Spinal cord (tissue), 10 donors: ENCODE data around the gene POLR2H. TPM values are rescaled to one million over a fixed set of nuclear protein-coding genes. Genes with fewer than 3 reads are reported as not detected.

Source experiments
- DNase-seq, 6 donors: peaks; one replicate each; pipeline versions ENCODE4 v3.0.0 to v3.0.0-alpha.2; 2013 to 2015; ENCODE audit warnings: low spot score in 6 of 6, low read depth in 4 of 6
- H3K27ac ChIP-seq: one replicate; pipeline ENCODE4 v1.5.1; 2013; ENCODE audit warnings: low read depth, low read length, control low read depth
- H3K27me3 ChIP-seq: one replicate; pipeline ENCODE4 v1.6.1; 2013; ENCODE audit warnings: low read length; ENCODE audit not compliant: control insufficient read depth, insufficient read depth
- H3K36me3 ChIP-seq: one replicate; pipeline ENCODE4 v1.6.1; 2013; ENCODE audit warnings: low read length; ENCODE audit not compliant: control insufficient read depth, insufficient read depth
- H3K4me1 ChIP-seq: one replicate; pipeline ENCODE4 v1.6.1; 2013; ENCODE audit warnings: low read length; ENCODE audit not compliant: control insufficient read depth, insufficient read depth
- H3K4me3 ChIP-seq: one replicate; pipeline ENCODE4 v1.5.1; 2013; ENCODE audit warnings: low read depth, low read length, control low read depth
- H3K9me3 ChIP-seq: one replicate; pipeline ENCODE4 v1.6.1; 2013; ENCODE audit warnings: low read length; ENCODE audit not compliant: control insufficient read depth, insufficient read depth
- WGBS: methylation state at CpG from one replicate; pipeline ENCODE4 v1.1.5; 2013; ENCODE audit warnings: missing lambda C conversion rate; ENCODE audit not compliant: insufficient coverage; 5-methylcytosine and 5-hydroxymethylcytosine counted together
- polyA plus RNA-seq, 2 donors: library from polyadenylated mRNA; unstranded; fragments of 120-200 nt; gene quantifications; one replicate each; pipeline ENCODE4 v1.2.1, GENCODE V29; 2013; ENCODE audit not compliant: insufficient read length in 2 of 2
- total RNA-seq, 2 donors: library from RNA; depleted of rRNA in 1 of 2; stranded (reverse); fragments of 120-200 nt in 1 of 2; fragments of >200 nt in 1 of 2; gene quantifications; one replicate each; pipeline versions ENCODE4 v1.2.3 to v1.2.4, GENCODE V29; 2013 to 2014
- donor health status: healthy.

POLR2H gene
- total and polyA plus RNA-seq, 4 donors, result 45.4 to 81.2 (median 65.5) TPM

DNA sequence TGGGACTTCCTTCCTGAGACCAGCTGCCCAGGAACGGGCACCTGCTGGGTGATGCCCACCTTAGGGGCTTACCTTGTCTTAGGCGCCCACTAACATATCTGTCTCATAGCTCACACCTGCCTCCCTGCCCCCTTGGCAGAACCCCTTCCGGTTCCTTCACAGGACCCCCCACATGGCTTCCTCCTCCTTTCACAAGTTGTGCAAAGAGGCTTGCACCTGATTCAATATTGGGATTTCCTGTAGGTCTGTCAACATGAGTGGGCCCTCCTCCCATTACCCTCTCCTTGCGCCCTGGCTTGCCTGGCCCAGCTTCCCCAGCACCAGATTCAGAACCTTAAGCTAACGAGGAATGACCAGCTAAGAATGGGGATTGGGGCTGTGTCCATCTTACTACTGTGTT, 15.9 kb downstream of the POLR2H start:
- H3K9me3 ChIP-seq, result no peaks in the 10 kb centered on the region
- H3K36me3 ChIP-seq, result peaks cover 12% of the 10 kb centered on the region
- no peak for DNase-seq
- H3K4me1 ChIP-seq, result peaks cover 33% of the 10 kb centered on the region
- H3K4me3 ChIP-seq, result no peak overlapping the region
- peaks cover 14% of the 10 kb centered on the region for H3K27me3 ChIP-seq
- 82% methylated on average over 4 of the region's 5 CpGs for WGBS
- no peak overlapping the region for H3K27ac ChIP-seq

DNA sequence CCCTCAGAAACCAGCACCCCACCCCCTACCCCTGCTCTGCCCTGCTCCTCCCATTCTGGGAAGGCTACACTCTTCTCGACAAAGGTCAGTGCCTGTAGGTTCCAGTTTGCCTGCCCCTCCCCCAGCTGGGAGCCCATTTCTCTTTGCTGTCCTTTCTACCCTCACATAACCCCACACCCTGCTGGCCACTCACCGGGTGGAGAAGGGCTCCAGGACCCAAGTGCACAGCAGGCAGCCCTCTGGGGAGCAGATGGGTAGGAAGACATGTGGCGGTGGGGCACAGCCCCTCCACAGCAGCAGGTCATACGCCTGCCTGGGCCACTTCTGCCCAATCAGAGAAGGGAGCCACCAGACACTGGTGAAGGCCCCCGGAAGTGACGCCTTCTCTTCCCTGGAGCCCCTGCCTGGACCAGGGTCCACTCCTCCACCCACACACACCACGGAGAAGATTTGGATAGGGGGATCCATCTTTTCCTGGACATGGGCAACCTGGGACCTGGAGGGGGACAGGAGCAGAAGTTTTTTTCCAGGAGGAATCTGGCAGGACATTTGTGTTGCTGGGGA, 16.5 kb downstream of the POLR2H start, which contains the start of gene THPO:
Gene THPO (minus strand): TSS at position 326 of the 564 bp plus-strand sequence. CDS start 1,948 bp downstream, outside the sequence.
- 50% methylated on average over 5 of the region's 7 CpGs for WGBS
- peaks cover 15% of the 10 kb centered on the region for H3K36me3 ChIP-seq
- peaks cover 30% of the 10 kb centered on the region for H3K4me1 ChIP-seq
- DNase-seq, result no peak
- no peak within 1 kb of the TSS for H3K4me3 ChIP-seq
- peak within 1 kb of the TSS; percentile 25 for H3K27ac ChIP-seq
- H3K9me3 ChIP-seq, result no peaks in the 10 kb centered on the region
- H3K27me3 ChIP-seq, result peaks cover 14% of the 10 kb centered on the region

DNA sequence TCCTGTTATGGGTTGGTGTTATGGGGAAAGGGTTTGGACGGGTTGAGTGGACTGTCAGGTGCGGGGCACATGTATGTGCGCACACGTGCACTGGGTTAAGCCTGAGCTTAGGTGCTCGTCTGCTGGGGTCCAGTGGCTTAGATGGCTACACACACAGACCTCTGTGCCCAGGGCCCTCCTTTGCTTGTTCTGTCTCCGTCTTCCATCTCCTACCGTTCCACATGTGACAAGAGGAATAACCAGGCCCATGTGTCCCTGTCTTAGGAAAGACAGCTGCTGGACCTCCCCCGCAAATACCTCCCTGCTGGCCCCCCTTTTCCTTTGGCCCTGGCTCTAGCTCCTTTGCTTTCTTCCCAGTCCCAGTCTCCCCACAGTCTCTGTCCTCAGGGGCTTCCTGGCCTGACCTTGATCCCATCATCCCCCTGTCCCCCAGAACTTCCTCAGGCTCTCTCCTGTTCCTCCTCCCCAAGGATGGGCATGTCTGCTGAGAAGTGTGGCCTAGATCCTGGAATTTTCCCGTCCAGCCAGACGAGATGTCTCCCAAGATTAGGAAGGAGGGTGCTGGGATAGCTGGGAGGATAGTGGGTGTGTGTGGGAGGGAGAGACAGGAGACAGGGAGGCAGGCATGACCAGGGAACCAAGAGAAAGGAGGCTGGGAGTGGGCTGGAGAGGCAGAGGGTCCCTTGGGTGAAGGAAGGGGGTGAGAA, 17.3 kb downstream of the POLR2H start:
- 82% methylated on average over 10 of the region's 10 CpGs for WGBS
- peak overlapping the region; percentile 25 for H3K27ac ChIP-seq
- peaks cover 14% of the 10 kb centered on the region for H3K27me3 ChIP-seq
- H3K9me3 ChIP-seq, result no peaks in the 10 kb centered on the region
- H3K36me3 ChIP-seq, result peaks cover 22% of the 10 kb centered on the region
- no peak for DNase-seq
- H3K4me1 ChIP-seq, result peaks cover 30% of the 10 kb centered on the region
- no peak overlapping the region for H3K4me3 ChIP-seq

DNA sequence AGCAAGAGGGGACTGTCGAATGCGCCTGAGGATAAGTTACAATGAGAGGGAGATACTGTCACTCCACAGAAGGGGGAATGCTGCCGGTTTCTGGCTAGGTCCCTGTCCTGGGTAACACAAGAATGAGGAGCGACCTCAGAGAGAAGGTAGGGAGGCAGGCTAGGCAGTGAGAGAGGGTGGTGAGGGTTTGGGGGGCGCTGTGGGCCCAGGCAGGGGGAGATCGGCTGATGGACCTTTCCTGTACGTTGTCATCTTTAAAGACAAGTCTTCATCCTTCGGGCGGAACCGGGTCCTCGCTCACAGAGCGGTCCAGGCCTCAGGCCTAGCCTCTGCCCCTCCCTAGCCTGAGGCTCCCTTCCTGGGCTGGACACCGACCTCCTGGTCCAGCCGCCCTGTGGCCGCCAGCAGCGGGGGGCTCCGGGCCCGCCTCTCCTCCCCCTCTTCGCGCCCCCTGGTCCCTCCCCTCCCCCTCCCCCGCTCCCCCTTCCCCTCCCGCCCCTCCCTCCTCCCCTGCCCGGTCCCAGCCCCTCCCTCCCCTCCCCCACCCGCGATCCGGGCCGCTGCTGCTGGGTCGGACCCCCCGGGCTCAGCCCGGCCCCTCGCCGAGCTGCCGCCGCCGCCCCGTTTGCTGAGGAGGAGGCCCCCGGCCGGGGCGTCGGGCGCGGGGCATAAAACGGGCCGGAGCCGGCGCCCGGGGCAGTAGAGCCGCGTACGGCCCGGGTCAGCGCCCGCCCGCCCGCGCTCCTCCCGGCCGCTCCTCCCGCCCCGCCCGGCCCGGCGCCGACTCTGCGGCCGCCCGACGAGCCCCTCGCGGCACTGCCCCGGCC, 18.1 kb downstream of the POLR2H start, which contains the start of gene CHRD:
Gene CHRD (plus strand): TSS at position 697 of the 827 bp plus-strand sequence. CDS start 265 bp downstream, outside the sequence.
- Histone ChIP-seq H3K27me3 (peaks cover 14% of the 10 kb centered on the region), H3K9me3 (no peaks in the 10 kb centered on the region), H3K36me3 (peaks cover 25% of the 10 kb centered on the region), H3K4me3 (peak within 1 kb of the TSS; percentile 19), H3K27ac (peak within 1 kb of the TSS; percentile 25), H3K4me1 (peaks cover 30% of the 10 kb centered on the region)
- peak in 2 of 6 donors; percentile 38 to 52 for DNase-seq
- WGBS, result 8% methylated on average over 47 of the region's 71 CpGs

DNA sequence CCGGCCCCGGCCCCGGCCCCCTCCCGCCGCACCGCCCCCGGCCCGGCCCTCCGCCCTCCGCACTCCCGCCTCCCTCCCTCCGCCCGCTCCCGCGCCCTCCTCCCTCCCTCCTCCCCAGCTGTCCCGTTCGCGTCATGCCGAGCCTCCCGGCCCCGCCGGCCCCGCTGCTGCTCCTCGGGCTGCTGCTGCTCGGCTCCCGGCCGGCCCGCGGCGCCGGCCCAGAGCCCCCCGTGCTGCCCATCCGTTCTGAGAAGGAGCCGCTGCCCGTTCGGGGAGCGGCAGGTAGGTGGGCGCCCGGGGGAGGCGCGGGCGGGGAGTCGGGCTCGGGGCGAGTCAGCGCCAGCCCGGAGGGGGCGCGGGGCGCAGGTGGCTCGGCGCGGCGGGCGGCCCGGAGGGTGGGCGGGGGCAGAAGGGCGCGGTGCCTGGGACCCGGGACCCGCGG, 18.7 kb downstream of the POLR2H start:
- peaks cover 14% of the 10 kb centered on the region for H3K27me3 ChIP-seq
- H3K36me3 ChIP-seq, result peaks cover 31% of the 10 kb centered on the region
- WGBS, result 0% methylated on average over 47 of the region's 62 CpGs
- H3K4me1 ChIP-seq, result peaks cover 30% of the 10 kb centered on the region
- no peak overlapping the region for H3K27ac ChIP-seq
- no peak overlapping the region for H3K4me3 ChIP-seq
- no peaks in the 10 kb centered on the region for H3K9me3 ChIP-seq
- peak in 2 of 6 donors; percentile 74 to 82 for DNase-seq

DNA sequence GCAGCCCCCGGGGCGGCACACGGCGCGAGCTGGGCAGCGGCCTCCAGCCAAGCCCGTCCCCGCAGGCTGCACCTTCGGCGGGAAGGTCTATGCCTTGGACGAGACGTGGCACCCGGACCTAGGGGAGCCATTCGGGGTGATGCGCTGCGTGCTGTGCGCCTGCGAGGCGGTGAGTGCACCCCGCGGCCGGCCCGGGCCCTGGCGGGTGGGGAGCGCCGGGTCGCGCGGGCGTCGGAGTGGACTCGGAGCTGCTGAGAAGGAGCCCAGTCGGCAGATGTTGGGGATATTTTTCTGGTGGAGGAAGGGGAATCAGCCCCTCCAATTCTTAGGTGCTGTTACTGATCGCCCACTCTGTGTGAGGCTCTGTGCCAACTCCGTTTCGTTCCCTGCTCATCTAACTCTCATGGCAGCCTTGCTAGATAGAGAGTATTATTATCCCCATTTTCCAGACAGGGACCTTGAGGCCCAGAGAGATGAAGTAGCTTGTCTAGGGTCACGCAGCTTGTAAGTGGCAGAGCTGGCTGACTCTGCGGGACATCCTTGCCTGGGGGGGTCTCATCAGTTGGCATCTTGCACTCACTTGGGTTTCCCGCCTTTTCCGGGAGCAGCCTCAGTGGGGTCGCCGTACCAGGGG, 19.2 kb downstream of the POLR2H start:
- Histone ChIP-seq H3K9me3 (no peaks in the 10 kb centered on the region), H3K27me3 (peaks cover 14% of the 10 kb centered on the region), H3K4me3 (peak overlapping the region; percentile 12), H3K4me1 (peaks cover 30% of the 10 kb centered on the region), H3K36me3 (peaks cover 31% of the 10 kb centered on the region), H3K27ac (no peak overlapping the region)
- DNase-seq, result peak in 2 of 6 donors; percentile 44 to 58
- whole genome bisulfite sequencing, result 5% methylated on average over 36 of the region's 42 CpGs

DNA sequence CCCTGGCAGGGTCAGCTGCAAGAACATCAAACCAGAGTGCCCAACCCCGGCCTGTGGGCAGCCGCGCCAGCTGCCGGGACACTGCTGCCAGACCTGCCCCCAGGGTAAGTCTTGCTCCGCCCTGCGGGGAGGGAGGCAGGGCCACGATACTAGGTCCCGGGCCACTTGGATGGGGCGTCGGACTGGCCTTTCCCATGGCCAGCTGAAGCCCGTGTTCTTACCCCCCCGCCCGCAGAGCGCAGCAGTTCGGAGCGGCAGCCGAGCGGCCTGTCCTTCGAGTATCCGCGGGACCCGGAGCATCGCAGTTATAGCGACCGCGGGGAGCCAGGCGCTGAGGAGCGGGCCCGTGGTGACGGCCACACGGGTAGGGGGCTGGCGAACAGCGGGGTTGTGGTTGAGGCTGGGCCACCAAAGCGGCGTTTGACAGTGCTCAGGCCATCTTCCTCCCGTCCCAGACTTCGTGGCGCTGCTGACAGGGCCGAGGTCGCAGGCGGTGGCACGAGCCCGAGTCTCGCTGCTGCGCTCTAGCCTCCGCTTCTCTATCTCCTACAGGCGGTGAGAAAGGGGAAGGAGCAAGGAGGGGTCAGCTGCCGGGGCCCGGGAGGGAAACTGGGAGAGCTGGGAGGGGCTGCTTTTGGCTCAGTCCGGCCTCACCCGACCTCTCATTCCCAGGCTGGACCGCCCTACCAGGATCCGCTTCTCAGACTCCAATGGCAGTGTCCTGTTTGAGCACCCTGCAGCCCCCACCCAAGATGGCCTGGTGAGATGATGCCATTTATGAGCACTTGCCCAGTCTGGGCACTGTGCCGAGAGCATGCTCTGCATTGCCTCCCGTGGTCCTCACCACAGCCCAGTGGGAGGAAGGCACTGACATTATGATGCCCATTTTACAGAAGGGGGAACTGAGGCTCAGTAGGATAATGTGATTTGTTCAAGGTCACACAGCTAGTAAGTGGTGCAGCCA, 20.0 kb downstream of the POLR2H start:
- Histone ChIP-seq H3K36me3 (peaks cover 39% of the 10 kb centered on the region), H3K4me1 (peaks cover 30% of the 10 kb centered on the region), H3K9me3 (no peaks in the 10 kb centered on the region), H3K27me3 (peaks cover 14% of the 10 kb centered on the region), H3K27ac (no peak overlapping the region), H3K4me3 (peak overlapping the region; percentile 12)
- peak in 2 of 6 donors; percentile 23 for DNase-seq
- 21% methylated on average over 43 of the region's 55 CpGs for WGBS

DNA sequence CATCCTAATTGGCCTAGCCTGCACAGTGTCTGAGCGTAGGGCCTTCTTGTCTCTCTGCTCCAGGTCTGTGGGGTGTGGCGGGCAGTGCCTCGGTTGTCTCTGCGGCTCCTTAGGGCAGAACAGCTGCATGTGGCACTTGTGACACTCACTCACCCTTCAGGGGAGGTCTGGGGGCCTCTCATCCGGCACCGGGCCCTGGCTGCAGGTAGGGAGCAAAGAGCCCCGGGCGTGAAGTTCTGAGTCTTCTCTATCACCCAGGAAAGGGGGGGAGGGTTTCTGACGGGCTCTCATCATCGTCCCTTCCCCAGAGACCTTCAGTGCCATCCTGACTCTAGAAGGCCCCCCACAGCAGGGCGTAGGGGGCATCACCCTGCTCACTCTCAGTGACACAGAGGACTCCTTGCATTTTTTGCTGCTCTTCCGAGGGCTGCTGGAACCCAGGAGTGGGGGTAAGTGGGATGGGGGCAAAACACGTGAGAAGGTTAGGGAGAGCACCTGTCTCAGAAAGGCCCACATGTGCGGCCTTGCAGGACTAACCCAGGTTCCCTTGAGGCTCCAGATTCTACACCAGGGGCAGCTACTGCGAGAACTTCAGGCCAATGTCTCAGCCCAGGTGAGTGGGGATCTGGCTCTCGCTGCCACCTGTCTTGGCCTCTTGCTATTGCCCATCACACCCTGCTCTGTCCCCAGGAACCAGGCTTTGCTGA, 21.0 kb downstream of the POLR2H start:
- Histone ChIP-seq H3K9me3 (no peaks in the 10 kb centered on the region), H3K36me3 (peaks cover 49% of the 10 kb centered on the region), H3K27ac (no peak overlapping the region), H3K4me3 (no peak overlapping the region), H3K4me1 (peaks cover 28% of the 10 kb centered on the region), H3K27me3 (peaks cover 11% of the 10 kb centered on the region)
- 93% methylated on average over 9 of the region's 16 CpGs for WGBS
- no peak for DNase-seq
